Pancreas (tissue), 10 donors: ENCODE results near the gene SH3RF3. TPM values are rescaled to one million over a fixed set of nuclear protein-coding genes. Genes with fewer than 3 reads are reported as not detected.

Experiments
- ATAC-seq, 4 donors: fragments of 200-7000 bp; cut with Tn5 transposase; one replicate each; pipeline versions ENCODE4 v1.8.0 to v1.9.1; 2020; ENCODE audit warnings: mild to moderate bottlenecking in 4 of 4, moderate library complexity in 4 of 4
- DNase-seq, 6 donors: peaks; one replicate each; pipeline ENCODE4 v3.0.0-alpha.2; 2020
- FAIRE-seq: peaks from 2 replicates; lab custom pipeline; 2012; peaks lifted over from hg19 to GRCh38; lab: Jason Lieb, UNC
- H3K27ac ChIP-seq, 4 donors: fragments of 200-600 bp; sonication (generic); 1 replicate in 3 of 4; 2 replicates in 1 of 4; pipeline versions ENCODE4 v1.5.0 to v1.8.0; 2020
- H3K27me3 ChIP-seq, 4 donors: fragments of 200-600 bp; one replicate each; pipeline ENCODE4 v1.8.0; 2021
- H3K36me3 ChIP-seq, 3 donors: fragments of 200-600 bp; sonication (generic) in 1 of 3; one replicate each; pipeline versions ENCODE4 v1.5.0 to v1.8.0; 2020 to 2021
- H3K4me1 ChIP-seq, 3 donors: fragments of 200-600 bp; one replicate each; pipeline ENCODE4 v1.8.0; 2021
- H3K4me3 ChIP-seq, 4 donors: fragments of 200-600 bp; sonication (generic) in 2 of 4; one replicate each; pipeline versions ENCODE4 v1.5.0 to v1.8.0; 2020 to 2021
- H3K9me3 ChIP-seq, 4 donors: fragments of 200-600 bp; one replicate each; pipeline ENCODE4 v1.8.0; 2021
- WGBS, 2 donors: extraction: QIAGEN DNeasy Blood & Tissue Kit; methylation state at CpG; one replicate each; pipeline ENCODE4 v1.1.7; 2013; 5-methylcytosine and 5-hydroxymethylcytosine counted together
- intact Hi-C, 3 donors: fragments of 100-400 bp; cut with DNase I; formaldehyde crosslinking; loops; one replicate each; pipeline versions ENCODE4 v1.11.1 to v1.14.2; 2022
- polyA plus RNA-seq, 2 donors: library from polyadenylated mRNA; stranded (reverse); fragments of 200-250 nt; gene quantifications; one replicate each; pipeline ENCODE4 v1.2.3, GENCODE V29; 2013
- total RNA-seq, 6 donors: library from RNA; stranded (reverse); fragmentation: NEBNext Ultra II Directional in 4 of 6; extraction: Animal tissue kit (Norgen Biotek cat#: 25700) in 4 of 6; gene quantifications; one replicate each; pipeline versions ENCODE4 v1.2.1 to v1.2.4, GENCODE V29; 2021 to 2023
- TF ChIP-seq, protein P1 (sequence below), 4 donors: fragments of 200-600 bp; sonication (generic) in 3 of 4; IDR thresholded peaks; one replicate each; pipeline versions ENCODE4 v1.5.0 to v1.8.0; 2021; ENCODE audit warnings: antibody characterized with exemption in 4 of 4
- donor health status: healthy with polysubstance abuse.
- donor health status: DM: no; HTN: no; CAD: no; lungs with moderate emphysema.
- donor health status: DM: no; HTN: no; CAD: no.
- donor health status: control.
- donor health status: control.
- donor health status: Bipolar disorder and iron deficiency.
- donor health status: DM: yes; HTN: yes; CAD: no.
- donor health status: DM: no; HTN: no; CAD: no.
- donor health status: DM: no; HTN: no; CAD: no.
- donor health status: DM: yes; HTN: yes; CAD: no.

Gene SH3RF3
- total and polyA plus RNA-seq, 8 donors: 1.1 to 3.5 (median 1.8) TPM

DNA sequence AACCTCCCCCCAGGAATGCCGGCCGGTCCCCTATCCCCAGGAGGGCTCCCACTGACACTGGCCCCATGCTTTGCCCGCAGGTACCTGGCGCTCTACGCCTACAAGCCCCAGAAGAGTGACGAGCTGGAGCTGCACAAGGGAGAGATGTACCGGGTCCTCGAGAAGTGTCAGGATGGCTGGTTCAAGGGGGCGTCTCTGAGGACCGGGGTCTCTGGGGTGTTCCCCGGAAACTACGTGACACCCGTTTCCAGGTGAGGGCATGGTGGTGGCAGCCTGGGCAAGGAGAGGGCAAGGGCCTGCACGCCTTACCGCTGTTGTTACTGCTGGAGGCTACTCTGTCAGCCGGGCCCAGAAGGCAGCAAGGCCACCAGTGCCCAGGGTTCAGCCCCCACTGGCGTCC lies 303.4 kb downstream of the SH3RF3 start:
- Histone ChIP-seq H3K27ac (no peak overlapping the region), H3K9me3 (no peaks in the 10 kb centered on the region), H3K4me3 (no peak overlapping the region), H3K27me3 (no peaks in the 10 kb centered on the region), H3K4me1 (no peaks in the 10 kb centered on the region), H3K36me3 (no peaks in the 10 kb centered on the region)
- ATAC-seq (no peak), FAIRE-seq (no peak), DNase-seq (peak in 1 of 6 donors; percentile 49)
- WGBS, 2 donors: 87 to 90% methylated on average over 17 of the region's 17 CpGs
- TF ChIP-seq, protein P1, sequence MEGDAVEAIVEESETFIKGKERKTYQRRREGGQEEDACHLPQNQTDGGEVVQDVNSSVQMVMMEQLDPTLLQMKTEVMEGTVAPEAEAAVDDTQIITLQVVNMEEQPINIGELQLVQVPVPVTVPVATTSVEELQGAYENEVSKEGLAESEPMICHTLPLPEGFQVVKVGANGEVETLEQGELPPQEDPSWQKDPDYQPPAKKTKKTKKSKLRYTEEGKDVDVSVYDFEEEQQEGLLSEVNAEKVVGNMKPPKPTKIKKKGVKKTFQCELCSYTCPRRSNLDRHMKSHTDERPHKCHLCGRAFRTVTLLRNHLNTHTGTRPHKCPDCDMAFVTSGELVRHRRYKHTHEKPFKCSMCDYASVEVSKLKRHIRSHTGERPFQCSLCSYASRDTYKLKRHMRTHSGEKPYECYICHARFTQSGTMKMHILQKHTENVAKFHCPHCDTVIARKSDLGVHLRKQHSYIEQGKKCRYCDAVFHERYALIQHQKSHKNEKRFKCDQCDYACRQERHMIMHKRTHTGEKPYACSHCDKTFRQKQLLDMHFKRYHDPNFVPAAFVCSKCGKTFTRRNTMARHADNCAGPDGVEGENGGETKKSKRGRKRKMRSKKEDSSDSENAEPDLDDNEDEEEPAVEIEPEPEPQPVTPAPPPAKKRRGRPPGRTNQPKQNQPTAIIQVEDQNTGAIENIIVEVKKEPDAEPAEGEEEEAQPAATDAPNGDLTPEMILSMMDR (IDR thresholded peaks at IDR 0.05): no peak
- intact Hi-C loops: no loop called here

DNA sequence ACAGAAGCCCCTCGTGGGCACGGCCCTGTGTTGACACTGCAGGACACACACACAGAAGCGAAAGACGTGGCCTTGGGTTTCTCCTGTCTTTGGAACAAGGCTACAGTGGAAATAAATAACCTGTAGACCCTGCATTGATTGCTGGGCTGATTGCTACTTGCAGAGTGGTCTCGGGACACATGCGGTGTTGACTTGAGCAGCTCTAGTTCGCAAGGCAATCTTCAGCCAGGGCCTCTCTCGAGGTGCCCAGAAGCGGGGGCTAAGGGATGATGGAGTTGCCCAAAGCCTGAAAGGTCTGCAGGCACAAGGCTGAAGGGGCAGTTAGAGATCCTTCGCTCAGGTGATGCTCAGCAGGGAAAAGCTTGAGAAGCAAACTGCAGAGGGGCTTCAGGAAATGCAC lies 304.5 kb downstream of the SH3RF3 start:
- TF ChIP-seq, protein P1 (IDR thresholded peaks at IDR 0.05): no peak
- intact Hi-C loops: no loop called here
- no peak for ATAC-seq
- no peaks in the 10 kb centered on the region for H3K27me3 ChIP-seq
- no peaks in the 10 kb centered on the region for H3K36me3 ChIP-seq
- no peak for FAIRE-seq
- no peaks in the 10 kb centered on the region for H3K4me1 ChIP-seq
- no peak overlapping the region for H3K27ac ChIP-seq
- H3K4me3 ChIP-seq: no peak overlapping the region
- DNase-seq: peak in 1 of 6 donors; percentile 31
- 67 to 70% methylated on average over 10 of the region's 10 CpGs for WGBS, 2 donors
- H3K9me3 ChIP-seq: no peaks in the 10 kb centered on the region

DNA sequence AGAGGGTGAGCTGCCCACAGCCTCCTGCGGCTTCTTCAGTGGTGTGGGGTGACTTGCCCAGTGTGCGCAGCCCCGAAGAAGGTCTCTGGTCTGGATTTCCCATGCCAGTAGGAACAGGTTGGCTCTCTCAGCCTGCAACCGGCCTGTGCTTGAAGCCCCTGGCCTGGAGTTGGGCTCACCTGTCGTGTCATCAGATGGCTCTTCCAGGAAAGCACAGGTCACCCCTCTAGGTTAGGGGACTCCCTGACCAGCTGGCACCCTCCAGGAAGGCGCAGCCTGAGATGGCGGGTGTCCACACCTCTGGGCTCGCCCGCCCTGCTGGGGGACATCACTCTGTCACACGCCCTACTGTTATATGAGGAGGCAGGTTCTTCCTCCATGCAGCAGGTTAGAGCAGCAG lies 304.9 kb downstream of the SH3RF3 start:
- Histone ChIP-seq H3K27ac (no peak overlapping the region), H3K27me3 (no peaks in the 10 kb centered on the region), H3K4me1 (no peaks in the 10 kb centered on the region), H3K36me3 (no peaks in the 10 kb centered on the region), H3K4me3 (no peak overlapping the region), H3K9me3 (no peaks in the 10 kb centered on the region)
- FAIRE-seq: no peak
- no peak for DNase-seq
- intact Hi-C loops: no loop called here
- TF ChIP-seq, protein P1 (IDR thresholded peaks at IDR 0.05): no peak
- WGBS, 2 donors: 87 to 91% methylated on average over 10 of the region's 10 CpGs
- ATAC-seq: no peak

DNA sequence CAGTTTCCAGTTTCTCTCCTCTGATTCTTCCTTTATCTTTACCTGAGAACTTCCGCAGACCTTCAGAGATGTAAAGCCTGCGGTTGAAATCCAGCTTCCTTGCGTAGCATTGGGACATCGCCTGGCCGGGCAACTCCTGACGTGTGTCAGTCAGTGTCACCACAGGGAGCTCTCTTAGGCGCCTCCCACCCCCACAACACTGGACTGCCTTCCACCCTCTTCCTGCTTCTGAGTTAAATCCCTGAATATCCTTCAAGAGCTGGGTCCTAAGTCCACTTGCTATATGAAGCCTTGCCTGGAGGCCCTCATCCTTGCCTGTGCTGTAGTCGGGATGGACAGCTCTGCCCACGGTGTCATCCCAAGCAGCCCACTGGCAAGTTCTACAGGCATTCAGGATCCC lies 305.3 kb downstream of the SH3RF3 start:
- H3K4me3 ChIP-seq: no peak overlapping the region
- DNase-seq: no peak
- 82 to 85% methylated on average over 9 of the region's 9 CpGs for WGBS, 2 donors

GRCh38 chr2:109435066-109435690 lies 306.2 kb downstream of the SH3RF3 start:
- ATAC-seq (no peak), DNase-seq (no peak), FAIRE-seq (no peak)
- WGBS, 2 donors: 88 to 91% methylated on average over 11 of the region's 11 CpGs
- TF ChIP-seq, protein P1 (IDR thresholded peaks at IDR 0.05): no peak
- no peaks in the 10 kb centered on the region for H3K27me3 ChIP-seq
- no peaks in the 10 kb centered on the region for H3K9me3 ChIP-seq
- intact Hi-C loops: no loop called here
- H3K27ac ChIP-seq: no peak overlapping the region
- H3K4me3 ChIP-seq: no peak overlapping the region
- no peaks in the 10 kb centered on the region for H3K36me3 ChIP-seq
- no peaks in the 10 kb centered on the region for H3K4me1 ChIP-seq

More for the DNA sequence above, 305.3 kb downstream of the SH3RF3 start:
- no peaks in the 10 kb centered on the region for H3K27me3 ChIP-seq
- H3K27ac ChIP-seq: no peak overlapping the region
- no peaks in the 10 kb centered on the region for H3K9me3 ChIP-seq
- FAIRE-seq (no peak), ATAC-seq (no peak)
- H3K36me3 ChIP-seq: no peaks in the 10 kb centered on the region
- intact Hi-C loops: no loop called here
- TF ChIP-seq, protein P1 (IDR thresholded peaks at IDR 0.05): no peak
- H3K4me1 ChIP-seq: no peaks in the 10 kb centered on the region
